B cell (primary cell): Measurements from ENCODE around the gene DTNA. TPM values are rescaled to one million over a fixed set of nuclear protein-coding genes. Genes with fewer than 3 reads are reported as not detected.

Source experiments
- ATAC-seq: fragments of 200-7000 bp; cut with Tn5 transposase; one replicate; pipeline ENCODE4 v1.10.0; 2021; ENCODE audit warnings: low read depth, mild to moderate bottlenecking, moderate number of reproducible peaks, moderate library complexity
- CTCF ChIA-PET: fragments of 350-600 bp; sonication (Branson Sonifier 250); formaldehyde crosslinking; loops from one replicate; lab custom pipeline; 2021; ENCODE audit warnings: antibody characterized with exemption, inconsistent platforms; lab: Charles Lee
- POLR2A ChIA-PET: fragments of 350-600 bp; sonication (Branson Sonifier 250); formaldehyde crosslinking; loops from one replicate; lab custom pipeline; 2021; ENCODE audit warnings: antibody characterized with exemption; lab: Charles Lee
- DNase-seq: peaks from one replicate; pipeline ENCODE4 v3.0.0; 2013
- H2AFZ ChIP-seq: 2 replicates; pipeline ENCODE4 v1.6.1; 2012; ENCODE audit warnings: mild to moderate bottlenecking, low read depth, low read length; ENCODE audit not compliant: insufficient read depth, poor library complexity, severe bottlenecking
- H3K27ac ChIP-seq, 2 donors: 1 replicate in 1 of 2; 2 replicates in 1 of 2; pipeline ENCODE4 v1.5.1; 2012 to 2013; ENCODE audit warnings: low read length in 2 of 2, mild to moderate bottlenecking in 2 of 2, moderate library complexity in 1 of 2
- H3K27me3 ChIP-seq, 4 experiments: fragments of 200-600 bp in 1 of 4; sonication (generic) in 1 of 4; replicated peaks in 1 of 4; 1 replicate in 2 of 4; 2 replicates in 2 of 4; pipeline versions ENCODE4 v1.6.1 to v1.7.0; 2013 to 2016; ENCODE audit warnings: low read length in 3 of 4, mild to moderate bottlenecking in 2 of 4, mixed read lengths in 1 of 4, moderate library complexity in 1 of 4; ENCODE audit not compliant: insufficient read depth in 4 of 4, control insufficient read depth in 3 of 4; ENCODE audit errors: control extremely low read depth in 1 of 4
- H3K36me3 ChIP-seq, 2 experiments: replicated peaks in 1 of 2; 1 replicate in 1 of 2; 2 replicates in 1 of 2; pipeline versions ENCODE4 v1.6.1 to v1.7.1; 2013; ENCODE audit warnings: low read length in 1 of 2; ENCODE audit not compliant: insufficient read depth in 2 of 2, control insufficient read depth in 1 of 2; ENCODE audit errors: control extremely low read depth in 1 of 2, extremely low read depth in 1 of 2
- H3K4me1 ChIP-seq, 2 donors: fragments of 200-600 bp in 1 of 2; sonication (generic) in 1 of 2; 1 replicate in 1 of 2; 2 replicates in 1 of 2; pipeline versions ENCODE4 v1.5.1 to v1.6.1; 2013 to 2017; ENCODE audit warnings: low read length in 2 of 2; ENCODE audit not compliant: control insufficient read depth in 2 of 2, insufficient read depth in 2 of 2
- H3K4me2 ChIP-seq: replicated peaks from 2 replicates; pipeline ENCODE3; 2012; ENCODE audit warnings: mild to moderate bottlenecking, low read depth, low read length; ENCODE audit not compliant: poor library complexity, severe bottlenecking
- H3K4me3 ChIP-seq, 5 experiments: fragments of 200-600 bp in 1 of 5; sonication (generic) in 1 of 5; 1 replicate in 3 of 5; 2 replicates in 2 of 5; pipeline versions ENCODE4 v1.5.1 to v1.7.0; 2011 to 2016; ENCODE audit warnings: low read length in 4 of 5, mild to moderate bottlenecking in 4 of 5, low read depth in 2 of 5, control low read depth in 1 of 5, moderate library complexity in 1 of 5; ENCODE audit not compliant: insufficient read depth in 1 of 5; ENCODE audit errors: control extremely low read depth in 1 of 5, extremely low read depth in 1 of 5
- H3K79me2 ChIP-seq: fragments of 200-600 bp; sonication (generic); one replicate; pipeline ENCODE4 v1.6.0; 2016; ENCODE audit warnings: low read length; ENCODE audit not compliant: control insufficient read depth, insufficient read depth
- H3K9ac ChIP-seq: fragments of 200-600 bp; sonication (generic); 2 replicates; pipeline ENCODE4 v1.6.1; 2017; ENCODE audit warnings: mild to moderate bottlenecking, low read length, moderate library complexity
- H3K9me3 ChIP-seq, 3 donors: one replicate each; pipeline versions ENCODE4 v1.6.1 to v1.7.1; 2013; ENCODE audit warnings: low read length in 2 of 3; ENCODE audit not compliant: control insufficient read depth in 2 of 3, insufficient read depth in 1 of 3; ENCODE audit errors: control extremely low read depth in 1 of 3
- H4K20me1 ChIP-seq: 2 replicates; pipeline ENCODE4 v1.6.0; 2012; ENCODE audit warnings: mild to moderate bottlenecking, low read length; ENCODE audit not compliant: insufficient read depth, control insufficient read depth, poor library complexity, severe bottlenecking
- H3K27ac Mint-ChIP-seq: one replicate; pipeline ENCODE4 v1.8.0; 2021; ENCODE audit warnings: mixed read lengths
- H3K27me3 Mint-ChIP-seq: one replicate; pipeline ENCODE4 v1.8.0; 2021; ENCODE audit warnings: mixed read lengths
- H3K4me1 Mint-ChIP-seq: one replicate; pipeline ENCODE4 v1.8.0; 2021; ENCODE audit warnings: mixed read lengths
- H3K4me3 Mint-ChIP-seq: one replicate; pipeline ENCODE4 v1.8.0; 2021; ENCODE audit warnings: mixed read lengths
- H3K9me3 Mint-ChIP-seq: one replicate; pipeline ENCODE4 v1.8.0; 2022; ENCODE audit warnings: mixed read lengths; ENCODE audit not compliant: insufficient read depth
- EZH2 ChIP-seq: IDR thresholded peaks from 2 replicates; pipeline ENCODE4 v1.6.1; 2012; ENCODE audit warnings: borderline replicate concordance, low read depth, mild to moderate bottlenecking, moderate library complexity, low read length; ENCODE audit not compliant: insufficient read depth, poor library complexity, severe bottlenecking
- WGBS: methylation state at CpG from one replicate; pipeline ENCODE4 v1.1.5; 2013; ENCODE audit warnings: missing lambda C conversion rate; ENCODE audit not compliant: insufficient coverage; 5-methylcytosine and 5-hydroxymethylcytosine counted together
- intact Hi-C: fragments of 100-400 bp; cut with micrococcal nuclease; formaldehyde crosslinking; loops from one replicate; pipeline ENCODE4 v1.10.0; 2022
- polyA plus RNA-seq: library from polyadenylated mRNA; depleted of rRNA; stranded (reverse); fragments of >200 nt; gene quantifications from 2 replicates; pipeline ENCODE4 v1.2.3, GENCODE V29; 2012
- total RNA-seq, 2 donors: library from RNA; stranded (reverse); fragments of 120-200 nt in 1 of 2; gene quantifications; 1 replicate in 1 of 2; 2 replicates in 1 of 2; pipeline versions ENCODE4 v1.2.3 to v1.2.4, GENCODE V29; 2013 to 2022
- TF ChIP-seq, protein P1 (sequence below): fragments of 200-600 bp; IDR thresholded peaks from one replicate; pipeline ENCODE4 v1.8.0; 2022; ENCODE audit warnings: antibody characterized with exemption, mild to moderate bottlenecking

DTNA gene
- total and polyA plus RNA-seq, 2 donors (not counting 1 experiment from before 2014, with no cell fraction given), result not detected

GRCh38 chr18:34697891-34698290, 12.2 kb upstream of the DTNA start:
- ATAC-seq (no peak), DNase-seq (no peak)
- no peaks in the 10 kb centered on the region for H3K9me3 Mint-ChIP-seq
- Histone ChIP-seq H3K9me3 (no peaks in the 10 kb centered on the region), H3K27ac (no peak overlapping the region), H3K36me3 (no peaks in the 10 kb centered on the region), H3K79me2 (no peaks in the 10 kb centered on the region), H3K4me3 (no peak overlapping the region), H3K4me1 (no peaks in the 10 kb centered on the region), H4K20me1 (no peaks in the 10 kb centered on the region), H3K4me2 (no peak overlapping the region), H3K27me3 (peaks cover 0 to 2% (median 0%) of the 10 kb centered on the region in 4 experiments), H3K9ac (no peak overlapping the region), H2AFZ (no peak overlapping the region)
- 67% methylated on average over 3 of the region's 3 CpGs for WGBS
- H3K4me1 Mint-ChIP-seq, result no peaks in the 10 kb centered on the region
- no peak overlapping the region for H3K4me3 Mint-ChIP-seq
- ChIA-PET CTCF (no interaction called here), POLR2A (no interaction called here)
- no peaks in the 10 kb centered on the region for H3K27me3 Mint-ChIP-seq
- H3K27ac Mint-ChIP-seq, result no peak overlapping the region
- intact Hi-C loops, result no loop called here
- TF ChIP-seq, protein P1, sequence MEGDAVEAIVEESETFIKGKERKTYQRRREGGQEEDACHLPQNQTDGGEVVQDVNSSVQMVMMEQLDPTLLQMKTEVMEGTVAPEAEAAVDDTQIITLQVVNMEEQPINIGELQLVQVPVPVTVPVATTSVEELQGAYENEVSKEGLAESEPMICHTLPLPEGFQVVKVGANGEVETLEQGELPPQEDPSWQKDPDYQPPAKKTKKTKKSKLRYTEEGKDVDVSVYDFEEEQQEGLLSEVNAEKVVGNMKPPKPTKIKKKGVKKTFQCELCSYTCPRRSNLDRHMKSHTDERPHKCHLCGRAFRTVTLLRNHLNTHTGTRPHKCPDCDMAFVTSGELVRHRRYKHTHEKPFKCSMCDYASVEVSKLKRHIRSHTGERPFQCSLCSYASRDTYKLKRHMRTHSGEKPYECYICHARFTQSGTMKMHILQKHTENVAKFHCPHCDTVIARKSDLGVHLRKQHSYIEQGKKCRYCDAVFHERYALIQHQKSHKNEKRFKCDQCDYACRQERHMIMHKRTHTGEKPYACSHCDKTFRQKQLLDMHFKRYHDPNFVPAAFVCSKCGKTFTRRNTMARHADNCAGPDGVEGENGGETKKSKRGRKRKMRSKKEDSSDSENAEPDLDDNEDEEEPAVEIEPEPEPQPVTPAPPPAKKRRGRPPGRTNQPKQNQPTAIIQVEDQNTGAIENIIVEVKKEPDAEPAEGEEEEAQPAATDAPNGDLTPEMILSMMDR, result no peak
- TF ChIP-seq EZH2, result no peak

- TF ChIP-seq, protein P1, result no peak
- TF ChIP-seq EZH2, result no peak
- intact Hi-C loops, result no loop called here
Measured at GRCh38 chr18:34701911-34702310, 8.2 kb upstream of the DTNA start.

More at GRCh38 chr18:34701911-34702310, 8.2 kb upstream of the DTNA start:
- no peak for DNase-seq
- no peak for ATAC-seq
- no peaks in the 10 kb centered on the region for H3K4me1 Mint-ChIP-seq
- H3K27me3 Mint-ChIP-seq, result no peaks in the 10 kb centered on the region
- H3K27me3 ChIP-seq, result peaks cover 0 to 2% (median 0%) of the 10 kb centered on the region in 4 experiments
- CTCF ChIA-PET, result no interaction called here
- H3K4me1 ChIP-seq, result no peaks in the 10 kb centered on the region
- H3K27ac ChIP-seq, result no peak overlapping the region
- no peak overlapping the region for H3K4me2 ChIP-seq
- no peak overlapping the region for H3K4me3 ChIP-seq
- WGBS, result 92% methylated on average over 3 of the region's 3 CpGs
- no peak overlapping the region for H3K27ac Mint-ChIP-seq
- H4K20me1 ChIP-seq, result no peaks in the 10 kb centered on the region
- POLR2A ChIA-PET, result no interaction called here
- H3K4me3 Mint-ChIP-seq, result no peak overlapping the region
- H3K9me3 Mint-ChIP-seq, result no peaks in the 10 kb centered on the region
- H3K79me2 ChIP-seq, result no peaks in the 10 kb centered on the region
- no peak overlapping the region for H2AFZ ChIP-seq
- H3K9ac ChIP-seq, result no peak overlapping the region
- H3K36me3 ChIP-seq, result no peaks in the 10 kb centered on the region
- H3K9me3 ChIP-seq, result no peaks in the 10 kb centered on the region
